ENCODE data around the gene APBA1.
"Not testable (repeated sequence)": the region's sequence is repeated elsewhere in the genome, so short reads cannot be mapped to it uniquely, and the experiment has no call there.

APBA1 gene

GRCh38 chr9:69470186-69470977, 201.8 kb downstream of the APBA1 start:
- no peak for DNase-seq

- DNase-seq: no peak
Measured at GRCh38 chr9:69469136-69469535, 203.0 kb downstream of the APBA1 start.

GRCh38 chr9:69468380-69468779, 203.8 kb downstream of the APBA1 start:
- no peak for DNase-seq

- no peak for DNase-seq
Measured at GRCh38 chr9:69466151-69466550, 206.0 kb downstream of the APBA1 start.

DNA sequence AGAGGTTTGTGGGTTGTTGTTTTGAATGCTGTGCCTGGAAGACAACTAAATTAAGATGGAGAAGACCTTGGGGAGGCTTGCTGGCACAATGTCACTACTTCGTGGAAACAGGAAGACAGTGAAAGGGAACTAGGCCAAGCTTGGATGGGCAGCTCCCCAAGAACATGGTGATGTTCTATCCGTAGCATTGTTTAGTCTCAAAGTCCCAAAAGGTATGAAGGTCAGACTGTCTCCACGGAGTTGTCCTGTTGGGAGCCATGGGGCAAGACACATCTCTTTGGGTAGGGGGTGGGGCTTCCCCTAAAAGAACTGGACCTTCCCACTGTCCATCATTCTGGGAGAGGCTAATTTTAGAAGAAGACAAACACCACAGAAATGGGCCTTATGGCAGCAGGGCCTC, 206.7 kb downstream of the APBA1 start:
- no peak for DNase-seq

- no peak for DNase-seq
Measured at GRCh38 chr9:69463497-69464068, 208.6 kb downstream of the APBA1 start.

GRCh38 chr9:69462394-69462793, 209.8 kb downstream of the APBA1 start:
- DNase-seq: no peak

GRCh38 chr9:69461103-69461887, 210.9 kb downstream of the APBA1 start:
- no peak for DNase-seq

DNA sequence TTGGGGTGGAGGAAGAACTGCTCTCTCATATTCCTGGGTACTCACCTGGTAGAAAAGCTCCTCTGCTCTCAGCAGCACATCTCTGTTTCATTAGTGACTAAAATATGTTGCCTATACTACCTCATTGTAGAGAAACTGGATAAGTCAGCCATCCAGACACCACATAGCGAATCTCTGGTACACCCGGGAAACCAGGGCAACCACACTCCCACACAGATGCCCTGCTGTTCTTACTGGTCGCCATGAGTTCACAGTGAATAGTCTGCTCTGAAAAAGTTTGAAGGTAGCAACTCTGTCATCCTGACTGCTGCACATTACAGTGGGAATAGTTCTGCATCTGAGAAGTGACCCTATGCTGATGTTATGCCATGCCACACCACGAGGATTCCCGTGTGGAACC, 212.2 kb downstream of the APBA1 start:
- no peak for DNase-seq

DNA sequence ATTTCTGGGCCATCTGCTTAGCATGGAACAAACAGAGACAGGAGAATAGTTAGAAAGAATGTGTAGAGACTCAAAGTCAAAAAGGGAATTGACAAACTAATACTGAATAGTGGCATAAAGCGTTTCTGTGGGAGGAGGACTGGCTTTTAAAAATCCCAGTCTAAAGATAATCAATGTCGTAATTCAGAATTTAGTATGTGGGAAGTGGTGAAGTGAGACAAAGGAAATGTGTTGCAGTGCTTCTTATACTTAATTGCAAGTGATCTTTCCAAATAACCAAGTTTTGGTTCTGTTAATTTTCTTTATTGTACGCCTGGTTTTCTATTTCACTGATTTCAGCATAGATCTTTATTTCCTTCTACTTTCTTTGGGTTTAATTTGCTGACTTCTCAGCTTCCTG, 214.0 kb downstream of the APBA1 start:
- DNase-seq: no peak

GRCh38 chr9:69456201-69456600, 216.0 kb downstream of the APBA1 start:
- DNase-seq: no peak

DNA sequence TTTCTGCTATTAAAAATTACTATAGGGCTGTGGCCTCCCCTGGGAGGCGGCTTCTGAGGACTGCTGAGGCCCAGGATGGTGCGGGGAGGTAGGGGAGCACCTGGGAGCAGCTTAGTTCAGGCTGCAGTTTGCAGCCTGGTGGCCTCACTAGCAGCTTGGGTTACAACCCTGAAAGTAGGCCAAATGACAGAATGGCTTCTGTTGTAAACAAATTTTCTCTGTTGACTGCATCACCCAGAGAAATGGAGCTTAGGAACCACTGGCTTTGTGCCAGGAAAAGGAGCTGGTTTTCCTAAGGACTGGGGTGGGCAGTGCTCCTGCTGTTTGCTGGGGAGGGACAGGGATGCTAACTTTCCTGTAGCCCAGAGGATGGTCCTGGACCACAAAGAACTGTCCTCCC, 216.9 kb downstream of the APBA1 start:
- no peak for DNase-seq

DNA sequence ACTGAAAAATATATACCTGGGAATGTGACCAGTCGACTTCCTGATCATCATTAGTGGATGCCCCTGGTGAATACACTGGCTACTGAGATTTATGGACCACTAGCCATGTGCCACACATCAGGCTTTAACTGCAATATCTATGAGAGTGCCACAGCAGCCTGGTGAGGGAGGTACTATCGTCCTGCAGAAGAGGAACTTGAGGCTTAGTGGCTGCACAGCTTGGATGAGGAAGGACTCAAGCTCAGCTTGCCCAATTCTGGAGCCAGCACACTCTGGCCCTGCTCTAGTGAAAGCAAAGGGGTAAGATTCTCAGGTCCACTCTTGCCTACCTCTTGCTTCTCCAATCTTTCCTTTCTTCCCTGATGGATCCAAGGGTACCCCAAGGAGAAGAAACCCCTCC, 217.8 kb downstream of the APBA1 start:
- DNase-seq: no peak

- DNase-seq: no peak
Measured at GRCh38 chr9:69453746-69454145, 218.4 kb downstream of the APBA1 start.

GRCh38 chr9:69452110-69452782, 219.9 kb downstream of the APBA1 start:
- DNase-seq: no peak

- no peak for DNase-seq
Measured at GRCh38 chr9:69446496-69446895, 225.7 kb downstream of the APBA1 start.

- no peak for DNase-seq
Measured at GRCh38 chr9:69445251-69445650, 226.9 kb downstream of the APBA1 start.

DNA sequence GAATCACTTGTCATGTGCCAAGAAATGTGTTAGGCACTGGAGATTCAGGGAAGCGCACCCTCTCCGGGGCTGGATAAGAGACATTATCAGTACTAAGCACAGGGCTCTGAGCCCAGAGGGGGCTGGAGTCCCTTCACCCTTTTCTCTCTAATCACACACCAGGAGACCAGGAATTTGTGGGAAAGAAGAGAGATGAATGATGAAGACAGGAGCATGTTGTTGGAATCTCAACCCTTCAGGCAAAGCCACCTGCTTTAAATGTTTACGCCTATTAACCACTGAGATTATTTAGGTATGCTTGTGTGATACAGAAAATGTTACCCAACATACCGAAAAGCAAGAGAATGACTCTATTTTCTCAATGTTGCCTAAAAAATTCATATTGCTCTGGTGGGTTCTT, 227.4 kb downstream of the APBA1 start:
- DNase-seq: no peak

DNA sequence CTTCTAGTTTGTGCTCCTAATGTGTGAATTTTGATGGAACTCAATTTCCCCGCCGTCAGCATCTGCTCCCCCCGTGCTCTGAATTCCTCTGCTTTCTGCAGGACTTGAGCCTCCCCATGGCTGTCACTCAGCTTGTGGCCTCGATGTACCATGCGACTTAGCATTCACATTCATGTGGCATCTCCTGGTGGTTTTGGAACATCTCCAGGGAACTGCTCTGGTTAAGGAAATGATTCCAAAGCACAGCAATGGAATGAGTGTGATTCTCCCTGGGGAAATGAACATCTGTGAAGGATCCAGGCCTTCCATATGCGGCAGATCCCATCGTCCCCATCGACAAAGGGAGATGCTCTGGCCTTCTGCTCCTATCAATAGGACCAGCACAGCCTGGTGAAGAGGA, 228.2 kb downstream of the APBA1 start:
- DNase-seq: no peak

DNA sequence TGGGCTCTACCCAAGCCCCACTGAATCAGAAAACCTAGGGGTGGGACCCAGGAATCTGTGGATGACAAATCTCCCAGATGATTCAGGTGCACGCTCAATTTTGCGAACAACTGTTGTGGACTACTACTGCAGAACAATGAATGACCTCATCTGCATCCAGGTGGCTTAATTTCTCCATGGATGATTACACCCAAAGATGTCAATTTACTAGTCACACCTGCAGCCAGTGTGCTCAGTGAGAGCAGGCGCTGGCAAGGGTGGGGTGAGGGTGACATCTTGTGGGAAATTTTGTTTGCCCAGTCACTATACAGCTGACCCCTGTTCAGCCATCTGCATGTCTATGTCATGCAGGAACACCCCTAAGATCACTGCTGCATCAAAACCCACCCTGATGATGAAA, 229.0 kb downstream of the APBA1 start:
- no peak for DNase-seq

DNA sequence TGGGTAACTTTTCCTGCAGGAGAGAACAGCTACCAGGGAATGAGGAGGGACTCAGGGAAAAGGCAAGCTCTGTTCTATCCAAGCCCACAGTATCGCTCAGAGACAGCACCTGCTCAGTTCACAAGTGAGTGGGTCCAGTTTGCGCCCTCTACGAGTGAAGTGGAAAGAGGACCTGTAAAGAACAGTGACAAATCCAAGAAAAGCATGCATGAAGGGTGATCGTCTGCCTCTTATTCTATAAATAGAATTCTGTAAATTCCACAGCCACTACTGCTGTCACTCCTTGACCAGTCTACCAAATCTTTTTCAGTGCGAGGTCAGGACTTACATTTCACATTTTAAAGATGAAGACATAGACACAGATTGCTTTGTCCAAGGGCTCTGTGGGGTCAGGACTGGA, 229.7 kb downstream of the APBA1 start:
- no peak for DNase-seq

- DNase-seq: not testable (repeated sequence)
Measured at GRCh38 chr9:69440254-69440955, 231.8 kb downstream of the APBA1 start.

GRCh38 chr9:69439654-69440053, 232.5 kb downstream of the APBA1 start:
- not testable (repeated sequence) for DNase-seq

Measured in NCI-H2227 treated with DMSO at 0.1 percent for 48 hours (cell line).